22Rv1 (cell line): ENCODE data around the gene TTC21B.

Experiments
- H3K27ac ChIP-seq: fragments of 450-650 bp; 2 replicates; pipeline ENCODE4 v1.5.1; 2017
- CTCF ChIP-seq: fragments of 450-650 bp; IDR thresholded peaks from 2 replicates; pipeline ENCODE4 v1.5.1; 2017; ENCODE audit warnings: mild to moderate bottlenecking
- ZFX ChIP-seq: fragments of 450-650 bp; IDR thresholded peaks from 2 replicates; pipeline ENCODE4 v1.6.1; 2017; ENCODE audit warnings: antibody characterized with exemption, borderline replicate concordance

TTC21B gene

GRCh38 chr2:165952741-165953211 is 800 bp downstream of the TTC21B start:
- TF ChIP-seq ZFX (no peak), CTCF (no peak)
- H3K27ac ChIP-seq = peak overlapping the region; percentile 83

GRCh38 chr2:165952085-165952484 is 1.5 kb downstream of the TTC21B start:
- TF ChIP-seq ZFX (no peak), CTCF (no peak)
- H3K27ac ChIP-seq = peak overlapping the region; percentile 83

- no peak for TF ChIP-seq CTCF
- no peak for TF ChIP-seq ZFX
- H3K27ac ChIP-seq = no peak overlapping the region
These were observed 3.1 kb downstream of the TTC21B start for GRCh38 chr2:165950438-165950837.

GRCh38 chr2:165941827-165942226 is 11.7 kb downstream of the TTC21B start:
- no peak for TF ChIP-seq CTCF
- H3K27ac ChIP-seq = no peak overlapping the region

GRCh38 chr2:165938237-165938636 is 15.3 kb downstream of the TTC21B start:
- no peak for TF ChIP-seq CTCF
- TF ChIP-seq ZFX = no peak

GRCh38 chr2:165933211-165933910 is 20.2 kb downstream of the TTC21B start:
- TF ChIP-seq CTCF (no peak), ZFX (no peak)
- H3K27ac ChIP-seq = no peak overlapping the region

More at GRCh38 chr2:165938237-165938636, 15.3 kb downstream of the TTC21B start:
- H3K27ac ChIP-seq = no peak overlapping the region

- H3K27ac ChIP-seq = no peak overlapping the region
- TF ChIP-seq ZFX (no peak), CTCF (no peak)
These were observed 25.8 kb downstream of the TTC21B start for GRCh38 chr2:165927774-165928173.
